HUES6 (cell line): ENCODE measurements around the gene PARD6G.

Source experiments
- H3K27ac ChIP-seq: 2 replicates; pipeline ENCODE4 v1.7.0; 2013; ENCODE audit warnings: low read depth, mild to moderate bottlenecking, low read length, inconsistent platforms
- H3K27me3 ChIP-seq: 2 replicates; pipeline ENCODE4 v1.6.1; 2013; ENCODE audit warnings: low read length; ENCODE audit not compliant: control insufficient read depth, insufficient read depth
- H3K36me3 ChIP-seq: 2 replicates; pipeline ENCODE4 v1.6.1; 2013; ENCODE audit warnings: low read length; ENCODE audit not compliant: control insufficient read depth, insufficient read depth
- H3K4me1 ChIP-seq: 2 replicates; pipeline ENCODE4 v1.6.1; 2013; ENCODE audit warnings: low read length; ENCODE audit not compliant: control insufficient read depth, insufficient read depth
- H3K4me3 ChIP-seq: 2 replicates; pipeline ENCODE4 v1.5.1; 2013; ENCODE audit warnings: low read depth, low read length
- H3K9ac ChIP-seq: one replicate; pipeline ENCODE4 v1.6.1; 2013; ENCODE audit warnings: mild to moderate bottlenecking, low read length
- H3K9me3 ChIP-seq: 2 replicates; pipeline ENCODE4 v1.6.1; 2013; ENCODE audit warnings: low read depth, low read length; ENCODE audit not compliant: control insufficient read depth, insufficient read depth

The PARD6G gene

DNA sequence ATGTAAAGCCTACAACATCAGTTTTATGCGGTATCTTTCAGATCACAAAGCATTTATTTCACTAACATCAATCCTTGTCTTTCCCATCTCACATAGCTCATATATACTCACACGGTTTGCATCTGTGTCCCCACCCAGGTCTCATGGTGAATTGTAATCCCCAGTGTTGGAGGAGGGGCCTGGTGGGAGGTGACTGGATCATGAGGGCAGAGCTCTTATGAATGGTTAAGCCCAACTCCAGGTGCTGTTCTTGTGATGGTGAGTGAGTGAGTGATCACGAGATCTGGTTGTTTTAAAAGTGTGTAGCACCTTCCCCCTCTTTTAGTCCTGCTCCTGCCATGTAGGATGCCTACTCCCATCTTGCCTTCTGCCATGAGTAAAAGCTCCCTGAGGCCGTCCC lies 42.0 kb downstream of the PARD6G start:
- Histone ChIP-seq H3K4me1 (no peaks in the 10 kb centered on the region), H3K9me3 (no peaks in the 10 kb centered on the region), H3K36me3 (no peaks in the 10 kb centered on the region), H3K27me3 (no peaks in the 10 kb centered on the region), H3K9ac (no peak overlapping the region), H3K4me3 (no peak overlapping the region), H3K27ac (no peak overlapping the region)

GRCh38 chr18:80204142-80204541 lies 43.2 kb downstream of the PARD6G start:
- H3K27me3 ChIP-seq, result no peaks in the 10 kb centered on the region
- no peak overlapping the region for H3K4me3 ChIP-seq
- H3K9ac ChIP-seq, result no peak overlapping the region
- no peaks in the 10 kb centered on the region for H3K4me1 ChIP-seq
- H3K27ac ChIP-seq, result no peak overlapping the region
- H3K36me3 ChIP-seq, result no peaks in the 10 kb centered on the region
- H3K9me3 ChIP-seq, result no peaks in the 10 kb centered on the region

DNA sequence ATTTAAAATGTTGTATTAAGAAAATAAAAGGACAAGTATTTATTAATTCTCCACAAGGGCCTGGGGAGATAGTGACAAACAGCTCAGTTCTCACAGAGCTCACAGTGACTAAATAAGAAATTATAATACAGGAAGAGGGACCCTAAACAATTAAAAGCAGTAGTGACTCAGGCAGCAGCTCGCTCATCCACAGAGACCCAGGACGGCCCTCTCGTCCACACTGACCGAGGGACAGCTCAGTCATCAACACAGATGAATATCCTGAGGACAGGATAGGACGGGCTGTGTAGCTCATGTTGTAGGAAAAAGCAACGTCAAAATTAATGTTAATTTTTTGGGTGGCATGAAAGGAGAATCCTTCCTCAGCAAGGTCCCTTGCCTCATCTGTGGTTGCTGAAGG lies 44.1 kb downstream of the PARD6G start:
- no peaks in the 10 kb centered on the region for H3K4me1 ChIP-seq
- H3K27me3 ChIP-seq, result no peaks in the 10 kb centered on the region
- no peak overlapping the region for H3K27ac ChIP-seq
- no peak overlapping the region for H3K4me3 ChIP-seq
- no peaks in the 10 kb centered on the region for H3K36me3 ChIP-seq
- H3K9me3 ChIP-seq, result no peaks in the 10 kb centered on the region
- no peak overlapping the region for H3K9ac ChIP-seq

- Histone ChIP-seq H3K27me3 (no peaks in the 10 kb centered on the region), H3K9ac (no peak overlapping the region), H3K27ac (no peak overlapping the region), H3K4me1 (peaks cover 6% of the 10 kb centered on the region), H3K36me3 (no peaks in the 10 kb centered on the region), H3K9me3 (no peaks in the 10 kb centered on the region), H3K4me3 (no peak overlapping the region)
Measured at GRCh38 chr18:80202264-80202998, 44.9 kb downstream of the PARD6G start.

DNA sequence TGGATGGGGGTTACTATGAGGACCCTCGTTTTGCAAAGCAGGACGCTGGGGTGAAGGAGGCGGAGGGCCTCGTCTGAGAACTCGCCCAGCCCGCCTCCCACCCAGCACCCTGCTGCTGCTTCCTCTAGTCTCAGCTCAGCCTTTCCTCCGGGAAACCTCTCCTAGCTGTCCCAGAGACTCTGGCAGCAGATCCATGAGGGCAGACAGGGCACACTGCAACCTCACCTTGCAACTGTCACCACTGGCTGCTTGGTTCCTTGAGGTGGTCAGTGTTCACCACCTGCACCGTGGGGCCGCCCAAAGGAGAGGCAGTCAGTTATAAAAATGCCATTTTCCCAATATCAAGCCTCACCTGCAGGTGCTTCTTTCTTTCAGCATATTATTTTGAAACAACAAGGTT lies 45.6 kb downstream of the PARD6G start:
- no peak overlapping the region for H3K27ac ChIP-seq
- H3K27me3 ChIP-seq, result no peaks in the 10 kb centered on the region
- H3K9ac ChIP-seq, result no peak overlapping the region
- peaks cover 13% of the 10 kb centered on the region for H3K4me1 ChIP-seq
- no peaks in the 10 kb centered on the region for H3K36me3 ChIP-seq
- H3K9me3 ChIP-seq, result no peaks in the 10 kb centered on the region
- H3K4me3 ChIP-seq, result no peak overlapping the region

GRCh38 chr18:80200932-80201672 lies 46.2 kb downstream of the PARD6G start:
- Histone ChIP-seq H3K27me3 (no peaks in the 10 kb centered on the region), H3K4me3 (no peak overlapping the region), H3K9ac (no peak overlapping the region), H3K36me3 (no peaks in the 10 kb centered on the region), H3K4me1 (peaks cover 15% of the 10 kb centered on the region), H3K27ac (no peak overlapping the region), H3K9me3 (no peaks in the 10 kb centered on the region)

- Histone ChIP-seq H3K9ac (no peak overlapping the region), H3K9me3 (no peaks in the 10 kb centered on the region), H3K4me3 (no peak overlapping the region), H3K4me1 (peaks cover 15% of the 10 kb centered on the region), H3K27ac (no peak overlapping the region), H3K36me3 (no peaks in the 10 kb centered on the region), H3K27me3 (no peaks in the 10 kb centered on the region)
Measured at GRCh38 chr18:80200171-80200931, 47.0 kb downstream of the PARD6G start.

DNA sequence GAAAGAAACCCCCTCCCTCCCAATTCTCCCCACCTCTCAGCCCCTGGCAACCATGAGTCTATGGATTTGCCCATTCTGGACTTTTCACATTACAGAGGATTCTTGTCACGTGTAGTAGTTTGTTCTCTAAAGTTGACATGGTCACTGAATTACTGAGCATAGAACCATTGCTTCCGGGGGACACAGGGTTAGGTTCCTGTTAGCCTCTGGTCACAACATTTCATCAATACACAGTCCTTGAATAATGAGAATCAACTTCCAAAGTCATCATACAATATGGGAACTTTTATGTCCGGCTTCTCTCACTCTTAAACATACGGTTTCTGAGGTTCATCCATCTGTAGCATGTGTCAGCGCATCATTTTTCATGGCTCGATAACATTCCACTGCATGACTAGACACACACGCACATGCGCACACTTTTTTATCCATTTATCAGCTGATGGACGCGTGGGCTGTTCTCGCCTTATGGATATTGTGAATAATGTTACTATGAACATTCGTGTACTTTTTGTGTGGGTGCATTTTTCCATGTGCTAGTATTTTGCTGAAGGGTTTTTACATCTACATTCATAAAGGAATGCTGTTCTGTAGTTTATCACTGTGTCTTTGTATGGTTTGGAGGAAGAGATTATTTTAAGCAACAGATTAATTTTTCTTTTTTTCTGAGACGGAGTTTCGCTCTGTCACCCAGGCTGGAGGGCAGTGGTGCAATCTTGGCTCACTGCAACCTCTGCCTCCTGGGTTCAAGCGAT lies 48.1 kb downstream of the PARD6G start:
- Histone ChIP-seq H3K4me3 (no peak overlapping the region), H3K9me3 (no peaks in the 10 kb centered on the region), H3K4me1 (peaks cover 15% of the 10 kb centered on the region), H3K27ac (no peak overlapping the region), H3K36me3 (no peaks in the 10 kb centered on the region), H3K9ac (no peak overlapping the region), H3K27me3 (no peaks in the 10 kb centered on the region)

DNA sequence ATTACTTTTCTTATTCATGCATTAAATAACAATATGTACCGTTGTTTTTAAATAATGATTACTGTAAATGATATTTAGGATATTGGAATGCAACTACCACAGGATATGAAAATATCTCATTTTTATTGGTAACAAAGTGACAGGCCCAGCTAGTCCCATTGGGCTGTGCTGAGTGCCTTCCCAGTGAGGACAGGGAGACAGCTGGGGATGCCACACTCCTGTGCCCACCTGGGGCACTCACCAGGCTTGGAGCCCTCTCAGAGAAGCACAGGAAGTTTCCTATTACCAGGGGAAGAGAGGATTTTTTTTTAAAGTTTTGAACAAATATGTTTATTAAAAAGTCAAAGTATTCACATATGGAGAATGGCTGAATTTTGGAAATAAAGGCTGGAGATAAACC lies 48.9 kb downstream of the PARD6G start:
- Histone ChIP-seq H3K4me1 (peaks cover 15% of the 10 kb centered on the region), H3K27me3 (no peaks in the 10 kb centered on the region), H3K27ac (no peak overlapping the region), H3K36me3 (no peaks in the 10 kb centered on the region), H3K9ac (no peak overlapping the region), H3K9me3 (no peaks in the 10 kb centered on the region), H3K4me3 (no peak overlapping the region)

GRCh38 chr18:80197528-80197927 lies 49.8 kb downstream of the PARD6G start:
- H3K36me3 ChIP-seq, result no peaks in the 10 kb centered on the region
- H3K9me3 ChIP-seq, result no peaks in the 10 kb centered on the region
- H3K27me3 ChIP-seq, result no peaks in the 10 kb centered on the region
- peaks cover 15% of the 10 kb centered on the region for H3K4me1 ChIP-seq
- H3K4me3 ChIP-seq, result no peak overlapping the region
- no peak overlapping the region for H3K27ac ChIP-seq
- no peak overlapping the region for H3K9ac ChIP-seq
